Activated CD4-positive, alpha-beta T cell treated with anti-CD3 and anti-CD28 coated beads, Interleukin-2, amount 50 U/mL, for 4 hours (primary cell): ENCODE measurements around the gene RBM38.

Experiments
- DNase-seq, 2 experiments: peaks; one replicate each; pipeline ENCODE4 v3.0.0-alpha.2; 2020

RBM38 gene

GRCh38 chr20:57374931-57375651, 16.1 kb upstream of the RBM38 start:
- no peak for DNase-seq

GRCh38 chr20:57375652-57376230, 15.5 kb upstream of the RBM38 start:
- DNase-seq: no peak

- DNase-seq: no peak
These were observed 13.8 kb upstream of the RBM38 start for GRCh38 chr20:57377350-57377749.

- DNase-seq: no peak
These were observed 13.1 kb upstream of the RBM38 start for GRCh38 chr20:57378107-57378506.

GRCh38 chr20:57378646-57379262, 12.4 kb upstream of the RBM38 start:
- no peak for DNase-seq

- no peak for DNase-seq
These were observed 11.9 kb upstream of the RBM38 start for GRCh38 chr20:57379263-57379647.

- DNase-seq: no peak
These were observed 11.0 kb upstream of the RBM38 start for GRCh38 chr20:57380081-57380750.

GRCh38 chr20:57381596-57382503, 9.3 kb upstream of the RBM38 start:
- peak; percentile 83 to 89 for DNase-seq

GRCh38 chr20:57382516-57382915, 8.7 kb upstream of the RBM38 start:
- DNase-seq: no peak

GRCh38 chr20:57383447-57384347, 7.5 kb upstream of the RBM38 start:
- DNase-seq: no peak

- DNase-seq: no peak
These were observed 6.7 kb upstream of the RBM38 start for GRCh38 chr20:57384486-57384885.

GRCh38 chr20:57384953-57385761, 6.0 kb upstream of the RBM38 start:
- no peak for DNase-seq

- no peak for DNase-seq
These were observed 5.3 kb upstream of the RBM38 start for GRCh38 chr20:57385940-57386339.

- no peak for DNase-seq
These were observed 4.4 kb upstream of the RBM38 start for GRCh38 chr20:57386762-57387161.

GRCh38 chr20:57387463-57387862, 3.7 kb upstream of the RBM38 start:
- DNase-seq: no peak

GRCh38 chr20:57387945-57388371, 3.2 kb upstream of the RBM38 start:
- no peak for DNase-seq

GRCh38 chr20:57388953-57389694, 2.1 kb upstream of the RBM38 start:
- peak; percentile 46 to 50 for DNase-seq

GRCh38 chr20:57389695-57390603, 1.2 kb upstream of the RBM38 start:
- peak; percentile 56 to 64 for DNase-seq
